ENCODE measurements around the gene AMBP. TPM values are rescaled to one million over a fixed set of nuclear protein-coding genes. Genes with fewer than 3 reads are reported as not detected.

Gene AMBP
- total RNA-seq, 4 donors from 2014 or later, result not detected

- intact Hi-C loops (cut with DNase I), result no loop called here
- 42% methylated on average over 29 of the region's 32 CpGs for WGBS
Measured at GRCh38 chr9:114098936-114099668, 21.0 kb upstream of the AMBP start, which contains the start of gene KIF12. Gene KIF12, minus strand, starts transcription at chr9:114099292. Its CDS starts 16 bp downstream, at chr9:114099276.

GRCh38 chr9:114098021-114098935 lies 20.2 kb upstream of the AMBP start:
- intact Hi-C loops (cut with DNase I), result no loop called here
- WGBS, result 0% methylated on average over 1 of the region's 77 CpGs

More at GRCh38 chr9:114098936-114099668, 21.0 kb upstream of the AMBP start, which contains the start of gene KIF12:
- no peak for DNase-seq (ENCODE audit: extremely low spot score)
- Histone ChIP-seq H3K27me3 (peaks cover 0 to 64% (median 18%) of the 10 kb centered on the region in 4 donors), H3K9me3 (peaks cover 0 to 3% (median 0%) of the 10 kb centered on the region in 4 donors), H3K36me3 (no peaks in the 10 kb centered on the region), H3K4me3 (peak within 1 kb of the TSS; percentile 45 to 58 (median 48)), H3K27ac (replicated peaks in 1 of 4) (no peak within 1 kb of the TSS), H3K4me1 (peaks cover 7 to 19% (median 17%) of the 10 kb centered on the region in 4 donors)
- TF ChIP-seq POLR2AphosphoS5 (IDR thresholded peaks at IDR 0.05) (no peak), EP300 (IDR thresholded peaks at IDR 0.05) (no peak), POLR2A (IDR thresholded peaks at IDR 0.05; ENCODE audit: low read depth) (no peak)
- TF ChIP-seq, protein P1, sequence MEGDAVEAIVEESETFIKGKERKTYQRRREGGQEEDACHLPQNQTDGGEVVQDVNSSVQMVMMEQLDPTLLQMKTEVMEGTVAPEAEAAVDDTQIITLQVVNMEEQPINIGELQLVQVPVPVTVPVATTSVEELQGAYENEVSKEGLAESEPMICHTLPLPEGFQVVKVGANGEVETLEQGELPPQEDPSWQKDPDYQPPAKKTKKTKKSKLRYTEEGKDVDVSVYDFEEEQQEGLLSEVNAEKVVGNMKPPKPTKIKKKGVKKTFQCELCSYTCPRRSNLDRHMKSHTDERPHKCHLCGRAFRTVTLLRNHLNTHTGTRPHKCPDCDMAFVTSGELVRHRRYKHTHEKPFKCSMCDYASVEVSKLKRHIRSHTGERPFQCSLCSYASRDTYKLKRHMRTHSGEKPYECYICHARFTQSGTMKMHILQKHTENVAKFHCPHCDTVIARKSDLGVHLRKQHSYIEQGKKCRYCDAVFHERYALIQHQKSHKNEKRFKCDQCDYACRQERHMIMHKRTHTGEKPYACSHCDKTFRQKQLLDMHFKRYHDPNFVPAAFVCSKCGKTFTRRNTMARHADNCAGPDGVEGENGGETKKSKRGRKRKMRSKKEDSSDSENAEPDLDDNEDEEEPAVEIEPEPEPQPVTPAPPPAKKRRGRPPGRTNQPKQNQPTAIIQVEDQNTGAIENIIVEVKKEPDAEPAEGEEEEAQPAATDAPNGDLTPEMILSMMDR (IDR thresholded peaks at IDR 0.05), result no peak

DNA sequence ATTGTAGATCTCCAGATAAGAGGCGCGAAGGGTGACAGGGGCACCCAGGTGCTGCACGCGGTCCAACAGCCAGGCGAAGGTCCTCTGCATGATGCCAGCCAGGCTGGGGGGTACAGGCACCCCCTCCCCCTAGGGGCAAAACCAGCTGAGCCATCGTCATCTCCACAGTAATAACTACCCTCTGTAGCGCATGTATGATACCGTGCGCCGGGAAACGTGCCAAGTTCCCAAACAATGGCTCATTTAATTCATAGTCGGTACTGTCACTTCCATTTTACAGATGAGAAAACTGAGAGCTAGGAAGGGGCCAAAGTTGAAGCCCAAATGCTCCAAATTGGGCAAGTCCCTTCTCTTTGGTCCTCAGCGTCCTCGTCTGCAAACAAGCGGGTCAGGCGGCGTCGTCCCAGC lies 19.5 kb upstream of the AMBP start:
- TF ChIP-seq, protein P1 (IDR thresholded peaks at IDR 0.05), result no peak
- TF ChIP-seq POLR2AphosphoS5 (IDR thresholded peaks at IDR 0.05) (no peak), EP300 (IDR thresholded peaks at IDR 0.05) (no peak), POLR2A (IDR thresholded peaks at IDR 0.05; ENCODE audit: low read depth) (no peak)
- no peak overlapping the region for H3K27ac ChIP-seq (replicated peaks in 1 of 4)
- H3K36me3 ChIP-seq, result no peaks in the 10 kb centered on the region
- intact Hi-C loops (cut with DNase I), result no loop called here
- 39% methylated on average over 12 of the region's 18 CpGs for WGBS
- peaks cover 7 to 19% (median 17%) of the 10 kb centered on the region in 4 donors for H3K4me1 ChIP-seq
- peaks cover 0 to 72% (median 18%) of the 10 kb centered on the region in 4 donors for H3K27me3 ChIP-seq
- no peak for DNase-seq (ENCODE audit: extremely low spot score)
- peak overlapping the region; percentile 45 to 58 (median 48) for H3K4me3 ChIP-seq
- peaks cover 0 to 3% (median 0%) of the 10 kb centered on the region in 4 donors for H3K9me3 ChIP-seq

More at GRCh38 chr9:114098021-114098935, 20.2 kb upstream of the AMBP start:
- Histone ChIP-seq H3K36me3 (no peaks in the 10 kb centered on the region), H3K9me3 (peaks cover 0 to 3% (median 0%) of the 10 kb centered on the region in 4 donors), H3K4me3 (peak overlapping the region; percentile 45 to 58 (median 48)), H3K4me1 (peaks cover 7 to 19% (median 17%) of the 10 kb centered on the region in 4 donors), H3K27ac (replicated peaks in 1 of 4) (no peak overlapping the region), H3K27me3 (peaks cover 0 to 65% (median 18%) of the 10 kb centered on the region in 4 donors)
- no peak for DNase-seq (ENCODE audit: extremely low spot score)
- TF ChIP-seq, protein P1 (IDR thresholded peaks at IDR 0.05), result no peak
- TF ChIP-seq POLR2AphosphoS5 (IDR thresholded peaks at IDR 0.05) (no peak), EP300 (IDR thresholded peaks at IDR 0.05) (no peak)

DNA sequence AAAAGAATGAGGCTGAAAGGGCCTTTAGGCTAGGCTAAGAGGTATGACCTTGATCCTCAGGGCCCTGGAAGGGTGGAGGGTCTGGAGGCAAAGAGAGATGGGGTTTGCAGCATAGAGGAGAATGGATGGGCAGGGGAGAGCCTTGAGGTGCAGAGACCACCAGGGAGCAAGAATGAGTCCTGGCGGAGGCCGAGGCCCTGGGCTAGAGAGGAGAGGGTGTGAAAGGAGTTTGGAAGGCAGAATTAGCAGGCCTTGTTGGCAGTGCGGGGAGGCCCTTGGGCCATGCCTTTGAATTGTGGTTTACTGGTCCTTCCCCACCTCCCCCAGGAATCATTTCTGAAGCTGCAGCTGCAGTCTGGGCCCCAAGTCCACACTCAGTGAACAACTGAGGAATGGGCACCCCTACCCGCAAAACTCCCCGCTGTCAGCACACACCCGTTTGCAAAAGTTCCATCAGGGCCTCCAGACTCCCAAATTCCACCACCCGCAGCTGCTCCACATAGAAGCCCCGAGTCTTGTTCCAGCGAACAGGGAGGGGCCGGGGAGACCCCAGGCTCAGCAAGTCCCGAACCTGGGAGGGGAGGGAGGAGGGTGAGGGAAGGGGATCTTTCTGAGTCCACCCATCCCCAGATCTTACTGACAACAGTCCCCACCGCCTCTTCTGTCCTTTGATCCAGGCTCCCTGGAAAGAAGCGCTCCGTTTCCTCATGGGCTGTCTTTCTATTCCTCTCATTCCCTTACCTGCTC lies 18.9 kb upstream of the AMBP start:
- peaks cover 0 to 3% (median 0%) of the 10 kb centered on the region in 4 donors for H3K9me3 ChIP-seq
- WGBS, result 81% methylated on average over 14 of the region's 14 CpGs
- no peak overlapping the region for H3K4me3 ChIP-seq
- TF ChIP-seq, protein P1 (IDR thresholded peaks at IDR 0.05), result no peak
- TF ChIP-seq EP300 (IDR thresholded peaks at IDR 0.05), result no peak
- TF ChIP-seq POLR2A (IDR thresholded peaks at IDR 0.05; ENCODE audit: low read depth), result no peak
- TF ChIP-seq POLR2AphosphoS5 (IDR thresholded peaks at IDR 0.05), result no peak
- H3K27ac ChIP-seq (replicated peaks in 1 of 4), result no peak overlapping the region
- peaks cover 7 to 19% (median 17%) of the 10 kb centered on the region in 4 donors for H3K4me1 ChIP-seq
- H3K27me3 ChIP-seq, result peaks cover 0 to 77% (median 18%) of the 10 kb centered on the region in 4 donors
- DNase-seq (ENCODE audit: extremely low spot score), result no peak
- intact Hi-C loops (cut with DNase I), result no loop called here
- H3K36me3 ChIP-seq, result no peaks in the 10 kb centered on the region

Data from esophagus muscularis mucosa (tissue), 4 donors.